C4-2B (cell line): Measurements from ENCODE around the gene ZNF584.

Source experiments
- H3K27ac ChIP-seq: fragments of 450-650 bp; 2 replicates; pipeline ENCODE4 v1.5.1; 2017
- CTCF ChIP-seq: fragments of 450-650 bp; conservative IDR thresholded peaks from 2 replicates; pipeline ENCODE4 v1.5.1; 2017; ENCODE audit warnings: mild to moderate bottlenecking
- ZFX ChIP-seq: fragments of 450-650 bp; IDR thresholded peaks from 2 replicates; pipeline ENCODE4 v1.6.1; 2017

The ZNF584 gene

GRCh38 chr19:58451358-58452101 lies 43.1 kb downstream of the ZNF584 start, which contains the start of gene ZNF324B:
ZNF324B (plus strand) TSS chr19:58451622; CDS start chr19:58453702, 2,080 bp downstream.
- peak within 1 kb of the TSS; percentile 81 for H3K27ac ChIP-seq
- TF ChIP-seq CTCF (no peak), ZFX (peak; percentile 69; the same call in 1 of the 2 replicates)

GRCh38 chr19:58453743-58454142 lies 45.3 kb downstream of the ZNF584 start:
- no peak overlapping the region for H3K27ac ChIP-seq
- TF ChIP-seq ZFX (no peak), CTCF (no peak)

GRCh38 chr19:58455306-58455705 lies 46.9 kb downstream of the ZNF584 start:
- H3K27ac ChIP-seq = no peak overlapping the region
- TF ChIP-seq ZFX (no peak), CTCF (no peak)

- TF ChIP-seq CTCF = no peak
- no peak for TF ChIP-seq ZFX
- H3K27ac ChIP-seq = no peak overlapping the region
Observed at GRCh38 chr19:58456111-58456510, 47.7 kb downstream of the ZNF584 start.

GRCh38 chr19:58460039-58460438 lies 51.6 kb downstream of the ZNF584 start:
- H3K27ac ChIP-seq = no peak overlapping the region
- TF ChIP-seq ZFX = no peak
- no peak for TF ChIP-seq CTCF

- peak overlapping the region; percentile 72 for H3K27ac ChIP-seq
- TF ChIP-seq CTCF (no peak), ZFX (no peak)
Observed at GRCh38 chr19:58466089-58466759, 57.8 kb downstream of the ZNF584 start.
